ENCODE data around the gene TFR2. TPM values are rescaled to one million over a fixed set of nuclear protein-coding genes. Genes with fewer than 3 reads are reported as not detected.

The TFR2 gene
- total RNA-seq, 1 donor from 2014 or later: 0.50 TPM

GRCh38 chr7:100655908-100656674, 14.7 kb upstream of the TFR2 start, which contains the start of gene ACTL6B:
TSS of gene ACTL6B (minus strand) at chr7:100656448. CDS start at chr7:100656354, 94 bp downstream.
- H2AFZ ChIP-seq (ENCODE audit: low read depth, low read length): no peak within 1 kb of the TSS
- peak within 1 kb of the TSS; percentile 39 for H3K4me2 ChIP-seq (ENCODE audit: low read length)
- H3K27me3 ChIP-seq (ENCODE audit: insufficient read depth, low read length): peaks cover 3% of the 10 kb centered on the region
- FAIRE-seq (no peak), DNase-seq (ENCODE audit: low read depth) (no peak)
- no peaks in the 10 kb centered on the region for H3K4me1 ChIP-seq (ENCODE audit: insufficient read depth, low read length)
- no peaks in the 10 kb centered on the region for H3K79me2 ChIP-seq (ENCODE audit: insufficient read depth, low read length)
- Mint-ChIP-seq H3K27me3 (ENCODE audit: low read depth, unreplicated experiment) (peaks cover 36% of the 10 kb centered on the region), H3K36me3 (ENCODE audit: low read depth, unreplicated experiment) (peaks cover 2% of the 10 kb centered on the region), H3K27ac (ENCODE audit: unreplicated experiment) (no peak within 1 kb of the TSS), H3K4me3 (ENCODE audit: unreplicated experiment) (no peak within 1 kb of the TSS), H3K4me1 (ENCODE audit: low read depth, unreplicated experiment) (no peaks in the 10 kb centered on the region), H3K9me3 (ENCODE audit: unreplicated experiment) (no peaks in the 10 kb centered on the region)
- TF ChIP-seq EZH2 (IDR thresholded peaks at IDR 0.05; ENCODE audit: insufficient read depth, low read length) (peak; percentile 33), CTCF (IDR thresholded peaks at IDR 0.05; ENCODE audit: insufficient read depth, low read depth, low read length) (no peak)
- H3K36me3 ChIP-seq (ENCODE audit: insufficient read depth, low read length): no peaks in the 10 kb centered on the region
- H3K27ac ChIP-seq (ENCODE audit: low read depth, low read length): no peak within 1 kb of the TSS
- H3K9me3 ChIP-seq (ENCODE audit: insufficient read depth, low read depth, low read length): no peaks in the 10 kb centered on the region
- no peaks in the 10 kb centered on the region for H4K20me1 ChIP-seq (ENCODE audit: insufficient read depth, low read length)
- no peak within 1 kb of the TSS for H3K4me3 ChIP-seq (ENCODE audit: insufficient read depth, low read depth, low read length)
- no peak within 1 kb of the TSS for H3K9ac ChIP-seq (ENCODE audit: low read length)

- peaks cover 2% of the 10 kb centered on the region for H3K36me3 Mint-ChIP-seq (ENCODE audit: low read depth, unreplicated experiment)
- FAIRE-seq (no peak), DNase-seq (ENCODE audit: low read depth) (no peak)
- no peaks in the 10 kb centered on the region for H3K36me3 ChIP-seq (ENCODE audit: insufficient read depth, low read length)
- TF ChIP-seq CTCF (IDR thresholded peaks at IDR 0.05; ENCODE audit: insufficient read depth, low read depth, low read length) (no peak), EZH2 (IDR thresholded peaks at IDR 0.05; ENCODE audit: insufficient read depth, low read length) (no peak)
- H4K20me1 ChIP-seq (ENCODE audit: insufficient read depth, low read length): no peaks in the 10 kb centered on the region
- H3K9me3 Mint-ChIP-seq (ENCODE audit: unreplicated experiment): no peaks in the 10 kb centered on the region
- no peak overlapping the region for H2AFZ ChIP-seq (ENCODE audit: low read depth, low read length)
- peaks cover 34% of the 10 kb centered on the region for H3K27me3 Mint-ChIP-seq (ENCODE audit: low read depth, unreplicated experiment)
- H3K9ac ChIP-seq (ENCODE audit: low read length): no peak overlapping the region
- no peaks in the 10 kb centered on the region for H3K4me1 Mint-ChIP-seq (ENCODE audit: low read depth, unreplicated experiment)
- peaks cover 3% of the 10 kb centered on the region for H3K27me3 ChIP-seq (ENCODE audit: insufficient read depth, low read length)
- H3K4me3 ChIP-seq (ENCODE audit: insufficient read depth, low read depth, low read length): no peak overlapping the region
- H3K4me2 ChIP-seq (ENCODE audit: low read length): no peak overlapping the region
- H3K4me1 ChIP-seq (ENCODE audit: insufficient read depth, low read length): no peaks in the 10 kb centered on the region
- no peaks in the 10 kb centered on the region for H3K9me3 ChIP-seq (ENCODE audit: insufficient read depth, low read depth, low read length)
- H3K27ac Mint-ChIP-seq (ENCODE audit: unreplicated experiment): no peak overlapping the region
- no peak overlapping the region for H3K27ac ChIP-seq (ENCODE audit: low read depth, low read length)
- H3K79me2 ChIP-seq (ENCODE audit: insufficient read depth, low read length): no peaks in the 10 kb centered on the region
- no peak overlapping the region for H3K4me3 Mint-ChIP-seq (ENCODE audit: unreplicated experiment)
Measured at GRCh38 chr7:100654908-100655831, 13.8 kb upstream of the TFR2 start.
